Activated T-cell treated with anti-CD3 and anti-CD28 coated beads for 4 hours (primary cell): ENCODE measurements around the gene P4HTM.

Experiments
- DNase-seq: peaks from one replicate; pipeline ENCODE4 v3.0.0-alpha.2; 2020

The P4HTM gene, protein sequence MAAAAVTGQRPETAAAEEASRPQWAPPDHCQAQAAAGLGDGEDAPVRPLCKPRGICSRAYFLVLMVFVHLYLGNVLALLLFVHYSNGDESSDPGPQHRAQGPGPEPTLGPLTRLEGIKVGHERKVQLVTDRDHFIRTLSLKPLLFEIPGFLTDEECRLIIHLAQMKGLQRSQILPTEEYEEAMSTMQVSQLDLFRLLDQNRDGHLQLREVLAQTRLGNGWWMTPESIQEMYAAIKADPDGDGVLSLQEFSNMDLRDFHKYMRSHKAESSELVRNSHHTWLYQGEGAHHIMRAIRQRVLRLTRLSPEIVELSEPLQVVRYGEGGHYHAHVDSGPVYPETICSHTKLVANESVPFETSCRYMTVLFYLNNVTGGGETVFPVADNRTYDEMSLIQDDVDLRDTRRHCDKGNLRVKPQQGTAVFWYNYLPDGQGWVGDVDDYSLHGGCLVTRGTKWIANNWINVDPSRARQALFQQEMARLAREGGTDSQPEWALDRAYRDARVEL

DNA sequence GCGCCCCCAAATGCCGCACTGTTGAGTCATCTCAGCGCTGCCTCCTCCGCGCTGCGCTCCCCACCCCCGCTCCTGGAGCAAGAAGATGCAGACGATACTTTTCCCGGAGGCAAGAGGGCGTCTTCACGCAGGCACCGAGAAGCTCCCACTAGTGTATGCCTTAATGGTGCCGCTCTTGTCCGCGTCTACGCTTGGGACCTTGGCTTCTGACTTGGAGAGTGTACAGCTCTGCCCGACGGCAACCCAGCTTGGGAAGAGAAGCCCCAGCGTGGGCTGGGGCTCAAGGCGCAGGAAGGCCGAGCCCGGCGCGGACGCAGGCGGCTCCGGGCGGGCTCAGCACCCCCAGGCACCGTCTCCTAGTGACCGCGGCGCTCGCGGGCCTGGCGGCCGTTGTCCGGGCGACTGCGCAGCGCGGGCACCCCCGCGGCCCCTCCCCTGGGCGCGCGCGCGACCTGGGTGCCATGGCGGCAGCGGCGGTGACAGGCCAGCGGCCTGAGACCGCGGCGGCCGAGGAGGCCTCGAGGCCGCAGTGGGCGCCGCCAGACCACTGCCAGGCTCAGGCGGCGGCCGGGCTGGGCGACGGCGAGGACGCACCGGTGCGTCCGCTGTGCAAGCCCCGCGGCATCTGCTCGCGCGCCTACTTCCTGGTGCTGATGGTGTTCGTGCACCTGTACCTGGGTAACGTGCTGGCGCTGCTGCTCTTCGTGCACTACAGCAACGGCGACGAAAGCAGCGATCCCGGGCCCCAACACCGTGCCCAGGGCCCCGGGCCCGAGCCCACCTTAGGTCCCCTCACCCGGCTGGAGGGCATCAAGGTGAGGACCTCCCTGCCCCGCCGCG, at the start of gene P4HTM:
TSS of gene P4HTM (plus strand) at position 446 of the 840 bp plus-strand sequence. CDS start at position 462, 16 bp downstream.
- peak; percentile 82 for DNase-seq

DNA sequence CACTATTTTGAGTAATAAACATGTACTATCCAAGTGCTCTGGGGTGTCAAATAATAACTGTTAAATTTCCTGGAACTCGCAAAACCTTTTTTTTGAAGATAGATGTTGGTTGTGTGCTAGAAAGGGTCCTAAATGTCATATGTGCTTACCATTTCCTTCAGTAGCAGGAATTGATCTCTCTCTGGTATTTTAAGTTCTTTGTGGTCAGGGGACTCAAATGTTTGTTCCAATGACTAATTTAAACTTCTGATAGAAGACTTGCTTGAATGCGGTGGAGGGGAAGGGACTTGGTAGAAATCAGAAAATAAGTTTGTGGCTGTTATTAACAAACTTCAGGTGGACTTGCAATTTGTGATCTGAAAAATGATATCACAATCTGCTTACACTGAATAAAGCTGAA, 44.6 kb upstream of the P4HTM start:
- DNase-seq = no peak

DNA sequence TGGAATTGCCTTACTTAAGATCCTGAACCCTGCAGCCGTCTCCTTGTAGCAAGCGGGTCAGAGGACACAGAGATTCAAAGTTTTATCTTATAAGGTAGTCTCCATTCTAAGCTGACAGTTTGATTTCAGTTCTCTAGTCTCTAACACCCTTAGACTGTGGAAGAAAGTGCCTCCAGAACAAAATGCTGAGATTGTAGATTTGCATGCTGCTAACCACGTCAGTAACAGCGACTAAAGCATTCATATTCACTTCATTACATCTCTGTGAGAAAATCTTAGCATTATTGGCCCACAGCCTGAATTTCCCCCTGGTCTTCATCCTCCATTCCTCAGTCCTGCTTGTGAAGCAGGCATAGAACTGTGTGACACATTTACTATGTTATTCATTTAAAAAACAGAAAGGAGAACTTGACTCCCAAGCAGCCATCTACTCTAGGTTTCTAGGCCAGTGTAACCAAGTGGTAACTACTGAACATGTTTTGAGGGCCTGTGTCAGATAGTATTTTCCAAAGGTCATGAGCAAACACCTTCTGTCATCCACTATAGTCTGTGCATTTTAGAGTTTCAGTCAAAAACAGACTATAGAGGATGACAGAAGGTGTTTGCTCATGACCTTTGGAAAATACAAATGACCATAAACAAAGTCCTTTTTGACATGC, 44.0 kb upstream of the P4HTM start:
- DNase-seq = no peak

DNA sequence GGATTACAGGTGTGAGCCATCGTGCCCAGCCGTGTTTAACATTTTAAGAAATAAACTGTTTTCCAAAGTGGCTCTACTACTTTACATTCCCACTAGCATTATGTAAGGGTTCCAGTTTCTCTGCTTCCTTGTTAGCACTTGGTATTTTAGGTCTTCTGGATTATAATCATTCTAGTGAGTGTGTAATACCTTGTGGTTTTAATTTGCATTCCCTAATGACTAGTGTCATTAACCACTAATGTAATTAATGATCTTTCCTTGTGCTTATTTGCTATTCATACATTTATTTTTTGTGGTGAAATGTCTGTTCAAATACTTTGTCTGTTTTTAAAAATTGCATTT, 40.7 kb upstream of the P4HTM start:
- no peak for DNase-seq

DNA sequence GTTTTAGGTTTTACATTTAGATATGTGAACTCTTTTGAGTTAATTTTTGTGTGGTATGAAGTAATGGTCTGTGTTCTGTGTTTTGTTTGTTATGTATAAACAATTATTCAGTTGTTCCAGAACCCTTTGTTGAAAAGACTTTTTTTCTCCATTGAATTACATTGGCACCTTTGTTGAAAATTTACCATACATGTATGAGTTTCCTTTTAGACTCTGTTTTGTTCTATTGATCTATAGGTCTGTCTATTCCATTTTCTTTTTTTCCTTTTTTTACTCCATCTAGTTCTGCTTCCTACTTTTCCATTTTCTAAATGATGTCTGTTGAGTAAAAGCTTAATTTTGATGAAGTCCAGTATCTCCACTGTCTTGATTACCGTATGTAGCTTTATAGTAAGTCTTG, 40.0 kb upstream of the P4HTM start:
- no peak for DNase-seq

DNA sequence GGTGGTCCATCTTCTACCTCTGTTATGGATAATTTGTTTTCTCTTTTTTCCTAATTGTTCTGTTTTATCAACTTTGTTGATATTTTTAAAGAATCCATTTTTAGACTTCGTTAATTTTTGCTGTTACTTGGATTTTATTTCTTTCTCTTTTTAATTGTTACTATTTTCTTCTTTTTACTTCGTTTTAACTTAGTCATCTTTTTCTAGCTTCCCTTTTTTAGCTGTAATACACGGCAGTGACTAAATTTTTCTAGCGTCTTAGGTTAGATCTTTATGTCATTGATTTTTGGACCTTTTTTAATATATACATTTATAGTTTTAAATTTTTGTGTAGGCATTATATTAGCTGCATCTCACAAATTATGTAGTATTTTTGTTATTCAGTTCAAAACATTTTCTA, 38.3 kb upstream of the P4HTM start:
- no peak for DNase-seq

DNA sequence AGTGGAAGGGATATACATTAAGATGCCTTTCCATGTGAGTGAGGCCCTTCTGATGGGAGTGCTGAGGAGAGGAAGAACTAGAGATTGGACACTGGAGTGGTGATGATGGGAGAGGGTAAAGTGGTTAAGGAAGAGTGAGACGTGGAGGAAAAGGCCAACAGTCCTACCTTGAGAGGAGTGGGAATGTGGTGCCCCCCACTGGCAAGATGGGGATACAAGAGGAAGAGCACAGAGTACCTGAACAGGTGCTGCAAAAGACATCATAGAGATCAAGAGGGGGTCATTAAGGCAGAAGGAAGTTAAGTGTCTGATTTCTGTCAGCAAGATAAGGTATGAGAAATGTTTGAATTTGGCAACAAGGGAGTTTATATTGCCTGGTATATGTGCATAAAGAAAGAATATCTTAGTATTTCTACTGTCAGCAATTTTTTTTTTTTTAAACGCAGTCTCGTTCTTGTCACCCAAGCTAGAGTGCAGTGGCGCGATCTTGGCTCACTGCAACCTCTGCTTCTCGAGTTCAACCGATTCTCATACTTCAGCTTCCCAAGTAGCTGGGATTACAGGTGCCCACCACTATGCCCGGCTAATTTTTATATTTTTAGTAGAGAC, 37.4 kb upstream of the P4HTM start:
- peak; percentile 39 for DNase-seq

DNA sequence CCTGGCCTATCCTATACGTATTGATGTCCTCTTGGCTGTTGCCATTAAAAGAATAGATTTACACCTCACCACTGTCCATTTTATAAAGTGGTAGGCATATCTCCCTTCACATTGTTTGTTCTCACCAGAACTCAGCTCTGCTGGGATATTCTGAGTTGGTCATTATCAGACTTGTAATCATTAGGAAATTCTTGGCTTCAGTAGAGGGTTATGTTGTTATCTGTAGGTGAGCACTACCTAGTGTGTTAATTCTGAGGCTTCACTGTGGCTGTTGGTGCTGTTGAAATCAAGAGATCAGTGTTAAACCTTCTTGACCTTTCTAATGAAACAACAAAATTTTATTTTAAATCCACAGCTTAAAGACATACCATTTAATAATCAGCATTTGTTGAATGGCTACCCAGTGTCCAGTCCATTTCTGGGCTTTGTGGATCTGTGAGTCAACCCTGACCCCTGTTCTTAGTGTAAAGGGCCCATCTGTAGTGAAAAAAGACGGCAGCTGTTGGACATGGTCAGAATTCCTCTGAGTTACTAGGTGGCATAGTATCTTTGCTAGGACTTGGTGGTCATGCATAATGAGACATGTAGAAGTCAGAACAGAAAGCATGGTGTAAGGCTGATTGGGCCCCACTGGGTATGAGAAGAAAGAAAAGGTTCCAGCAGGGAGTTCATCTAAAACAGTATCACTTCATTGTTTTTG, 32.9 kb upstream of the P4HTM start:
- no peak for DNase-seq

DNA sequence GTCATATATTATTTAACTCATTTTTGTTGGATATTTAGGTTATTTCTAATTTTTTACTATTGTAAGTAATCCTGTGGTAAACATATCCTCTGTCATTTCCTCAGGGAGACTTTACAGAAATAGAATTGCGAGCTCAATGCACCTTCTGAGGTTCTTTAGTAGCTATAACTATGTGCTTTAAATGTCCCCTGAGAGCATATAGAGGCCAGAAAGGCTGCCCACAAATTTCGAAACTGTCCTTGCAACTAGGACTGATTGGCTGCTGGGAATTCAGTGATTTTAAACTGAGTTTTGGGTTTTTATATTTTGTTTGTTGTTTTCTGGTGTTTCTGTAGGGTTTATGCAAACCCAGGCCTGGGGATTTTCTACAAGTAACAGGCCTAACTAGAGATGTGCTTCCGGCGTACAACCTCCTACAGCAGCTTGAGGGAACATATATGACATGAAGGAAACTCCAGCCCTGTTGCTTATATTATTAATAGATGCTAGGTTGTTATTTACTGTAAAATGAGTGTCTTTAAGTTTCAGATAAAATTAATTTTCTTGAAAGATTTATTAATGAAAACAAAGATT, 29.1 kb upstream of the P4HTM start:
- no peak for DNase-seq

DNA sequence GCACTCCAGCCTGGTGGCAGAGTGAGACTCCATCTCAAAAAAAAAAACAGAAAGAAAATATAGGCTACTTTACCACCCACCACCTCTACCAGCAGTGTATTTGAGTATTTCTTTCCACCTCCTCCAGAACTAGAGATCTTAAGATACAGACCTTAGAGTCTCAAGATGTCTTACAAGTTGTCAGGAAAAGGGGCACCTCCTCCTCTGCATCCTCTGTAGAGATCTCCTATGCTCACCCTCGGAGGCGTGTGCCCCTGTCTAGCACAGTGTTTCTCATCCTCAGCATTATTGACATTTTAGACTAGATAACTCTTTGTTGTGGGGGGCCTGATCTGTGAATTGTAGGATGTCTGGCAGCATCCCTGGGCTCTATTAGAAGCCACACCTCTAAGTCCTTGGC, 27.7 kb upstream of the P4HTM start:
- no peak for DNase-seq

DNA sequence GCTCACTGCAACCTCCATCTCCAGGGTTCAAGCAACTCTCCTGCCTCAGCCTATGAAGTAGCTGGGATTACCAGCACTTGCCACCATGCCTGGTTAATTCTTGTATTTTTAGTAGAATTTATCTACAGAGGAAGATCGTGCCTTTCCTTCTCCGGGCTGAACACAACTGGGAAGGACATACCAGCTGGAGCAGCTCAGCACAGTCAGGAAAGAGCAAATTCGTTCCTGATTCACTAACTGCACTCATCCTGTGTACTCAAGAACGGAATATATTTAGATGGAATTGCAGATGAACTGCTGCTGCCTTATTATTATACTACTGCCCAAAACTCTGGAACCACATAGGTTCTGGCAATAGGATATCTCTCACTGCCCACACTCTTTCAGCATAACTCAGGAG, 27.1 kb upstream of the P4HTM start:
- DNase-seq = no peak

DNA sequence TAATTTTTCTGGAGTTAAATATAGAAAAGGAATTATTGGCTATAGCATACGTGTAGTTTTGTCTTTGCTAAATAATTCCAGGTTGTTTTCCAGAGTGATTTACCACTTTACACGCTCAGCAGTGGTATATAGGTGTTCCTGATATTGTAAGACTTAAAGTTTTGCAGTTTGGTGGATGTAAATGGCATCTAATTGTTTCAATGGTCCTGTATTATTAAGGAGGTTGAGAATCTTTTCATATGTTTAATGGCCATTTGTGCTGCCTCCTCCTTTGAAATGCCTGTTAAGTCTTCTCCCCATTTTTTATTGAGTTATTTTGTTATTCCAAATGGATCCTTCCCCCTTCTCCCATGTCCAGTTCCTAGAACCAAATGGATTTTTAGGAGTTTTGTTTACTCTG, 26.4 kb upstream of the P4HTM start:
- DNase-seq = no peak

DNA sequence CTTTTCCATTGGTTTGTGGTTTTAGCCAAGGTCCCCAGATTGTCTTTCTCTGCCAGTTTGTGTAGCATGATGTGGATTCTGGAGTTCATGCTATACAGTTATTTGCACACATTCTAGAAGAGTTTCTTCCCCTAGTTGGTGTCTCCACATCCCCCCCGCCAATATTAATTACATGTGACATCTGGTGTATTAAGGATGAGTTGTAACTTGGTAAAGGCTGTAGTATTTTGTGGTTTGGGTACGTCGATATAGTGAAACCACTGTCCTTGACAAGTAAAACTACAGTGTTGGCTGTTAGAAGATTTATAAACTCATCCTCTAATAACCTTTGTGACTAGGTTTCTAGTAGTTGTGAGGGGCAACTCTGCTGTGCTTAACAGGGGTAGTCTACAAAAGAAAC, 23.7 kb upstream of the P4HTM start:
- no peak for DNase-seq

DNA sequence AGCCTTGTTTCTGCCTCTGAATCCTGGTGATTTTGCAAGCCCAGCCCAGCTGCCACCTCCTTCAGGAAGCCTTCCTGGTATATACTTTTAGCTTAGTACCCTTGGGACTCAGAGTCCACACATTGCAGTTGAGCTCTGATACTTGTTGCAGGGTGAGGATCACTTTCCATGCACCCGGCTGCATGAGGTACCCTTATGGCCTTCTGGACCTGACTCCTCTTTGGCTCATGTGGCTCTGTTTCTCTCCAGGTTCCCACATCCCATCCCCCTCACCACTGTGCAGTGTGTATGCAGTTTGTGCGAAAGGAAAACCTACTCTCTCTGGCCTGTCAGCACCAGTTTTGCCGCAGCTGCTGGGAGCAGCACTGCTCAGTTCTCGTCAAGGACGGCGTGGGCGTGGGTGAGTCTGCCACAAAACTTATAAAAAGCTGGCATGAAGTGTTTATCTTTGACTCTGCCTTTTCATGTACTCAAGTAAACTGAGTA, 23.1 kb upstream of the P4HTM start:
- DNase-seq = no peak

DNA sequence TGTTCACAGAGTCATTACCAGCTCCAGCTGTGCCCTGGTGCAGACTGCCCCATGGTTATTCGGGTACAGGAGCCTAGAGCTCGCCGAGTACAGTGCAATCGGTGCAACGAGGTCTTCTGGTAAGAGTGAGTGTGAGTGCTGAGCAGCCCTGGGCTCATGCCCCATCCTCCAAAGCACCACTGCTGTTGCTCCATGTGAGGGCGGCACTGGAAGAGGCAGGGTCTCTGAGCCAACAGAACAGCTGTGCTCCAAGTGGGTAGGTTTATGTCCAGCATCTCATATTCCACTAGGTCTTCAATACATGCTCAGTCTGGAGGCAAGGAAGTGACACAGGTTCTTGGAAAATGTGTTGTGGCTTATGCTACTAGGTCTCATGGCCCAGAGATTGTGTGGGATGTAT, 19.5 kb upstream of the P4HTM start:
- no peak for DNase-seq

DNA sequence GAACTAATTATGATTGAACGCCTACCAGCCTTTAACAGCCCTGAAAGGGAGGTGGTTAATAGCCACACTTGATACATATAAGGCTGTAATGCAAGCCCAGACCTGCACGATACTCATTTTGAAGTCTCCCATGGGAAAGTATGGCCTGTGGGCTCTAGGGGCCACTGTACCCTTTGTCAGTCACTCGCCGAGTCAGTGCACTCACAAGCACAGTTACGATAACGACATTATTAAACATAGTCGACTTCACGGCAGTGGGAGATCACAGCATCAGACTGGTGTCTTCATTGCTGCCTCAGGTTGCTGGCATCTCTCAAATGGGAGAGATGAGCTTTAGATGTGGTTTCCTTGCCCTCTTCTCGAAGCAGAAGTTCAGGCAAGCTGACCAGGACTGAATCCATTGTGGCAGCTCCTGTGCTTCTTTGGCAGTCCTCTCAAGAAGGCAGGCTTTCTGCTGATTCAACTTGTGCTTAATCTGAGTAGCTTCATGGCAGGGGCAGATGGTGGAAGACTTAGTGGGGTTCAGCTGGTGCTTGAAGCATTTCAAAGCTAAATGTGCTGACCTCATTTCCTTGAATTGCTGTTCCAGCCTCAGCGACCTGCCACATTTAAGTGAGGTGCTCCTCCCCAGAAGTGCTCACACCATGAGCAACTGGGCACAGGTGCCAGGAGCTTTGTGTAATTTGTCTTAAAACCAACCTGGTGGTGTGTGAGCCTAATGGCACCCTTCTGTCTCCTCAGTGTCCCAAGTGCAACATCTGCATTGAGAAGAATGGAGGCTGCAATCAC, 15.8 kb upstream of the P4HTM start:
- DNase-seq = no peak

DNA sequence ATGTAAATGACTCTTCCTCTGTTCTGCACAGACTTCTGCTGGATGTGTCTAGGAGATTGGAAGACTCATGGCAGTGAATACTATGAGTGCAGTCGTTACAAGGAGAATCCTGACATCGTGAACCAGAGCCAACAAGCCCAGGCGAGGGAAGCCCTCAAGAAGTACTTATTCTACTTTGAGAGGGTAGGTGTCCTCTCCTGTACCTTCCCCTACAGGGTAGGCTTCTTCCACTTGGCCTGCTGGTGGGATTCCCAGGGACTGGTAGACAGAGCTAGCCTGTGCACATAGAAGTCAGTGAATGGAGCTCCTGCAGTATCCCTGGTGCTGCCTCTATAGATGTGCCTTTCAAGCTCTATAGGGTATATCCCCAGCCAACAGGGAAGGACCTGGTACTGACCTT, 10.6 kb upstream of the P4HTM start:
- no peak for DNase-seq

DNA sequence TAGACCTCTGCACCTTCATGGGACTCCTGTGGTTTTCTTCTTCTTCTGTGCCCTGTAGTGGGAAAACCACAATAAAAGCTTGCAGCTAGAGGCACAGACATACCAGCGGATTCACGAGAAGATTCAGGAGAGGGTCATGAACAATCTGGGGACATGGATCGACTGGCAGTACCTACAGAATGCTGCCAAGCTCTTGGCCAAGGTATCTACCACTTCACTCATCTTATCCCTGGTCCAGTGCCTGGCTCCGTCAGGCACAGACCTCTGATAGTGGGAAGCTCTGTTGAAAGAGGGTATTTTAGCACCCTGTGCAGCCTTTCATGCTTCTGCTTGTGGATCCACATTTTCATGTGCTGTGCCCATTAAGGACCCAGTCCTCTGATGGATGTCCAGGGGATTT, 9.7 kb upstream of the P4HTM start:
- no peak for DNase-seq

DNA sequence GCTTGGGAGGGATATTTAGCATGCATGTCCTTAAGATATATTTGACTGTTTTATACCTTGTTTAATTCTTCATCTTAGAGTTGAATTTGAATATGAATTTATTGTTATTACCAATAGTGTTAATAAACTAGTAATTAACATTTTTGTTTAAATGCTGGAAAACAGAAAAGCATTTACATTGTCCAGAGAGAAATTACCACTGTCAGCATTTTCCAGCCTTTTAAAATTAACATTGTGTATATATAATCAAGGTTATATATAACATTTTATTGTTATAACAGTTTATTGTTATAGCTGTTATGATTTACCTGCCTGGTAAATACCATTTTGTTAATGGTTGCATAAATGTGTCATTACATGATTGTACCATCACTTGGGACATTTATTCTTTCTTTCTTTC, 8.0 kb upstream of the P4HTM start:
- DNase-seq = no peak

DNA sequence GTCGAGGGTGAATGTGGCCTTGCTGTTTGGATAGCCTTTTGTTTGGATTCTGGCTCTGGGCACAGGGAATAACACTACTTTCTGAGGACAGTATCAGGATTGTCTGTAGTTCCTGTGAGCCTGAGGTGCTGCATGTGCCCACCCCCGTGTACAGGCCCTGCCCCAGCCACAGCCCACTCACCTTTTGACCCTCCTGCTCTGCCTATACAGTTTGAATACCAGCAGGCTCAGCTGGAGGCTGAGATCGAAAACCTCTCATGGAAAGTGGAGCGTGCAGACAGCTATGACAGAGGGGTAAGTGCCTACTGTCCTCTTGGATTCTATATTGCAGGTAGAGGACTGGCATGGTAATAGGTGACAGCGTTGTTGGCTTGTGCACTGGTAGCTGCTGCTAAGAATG, 7.4 kb upstream of the P4HTM start:
- no peak for DNase-seq

DNA sequence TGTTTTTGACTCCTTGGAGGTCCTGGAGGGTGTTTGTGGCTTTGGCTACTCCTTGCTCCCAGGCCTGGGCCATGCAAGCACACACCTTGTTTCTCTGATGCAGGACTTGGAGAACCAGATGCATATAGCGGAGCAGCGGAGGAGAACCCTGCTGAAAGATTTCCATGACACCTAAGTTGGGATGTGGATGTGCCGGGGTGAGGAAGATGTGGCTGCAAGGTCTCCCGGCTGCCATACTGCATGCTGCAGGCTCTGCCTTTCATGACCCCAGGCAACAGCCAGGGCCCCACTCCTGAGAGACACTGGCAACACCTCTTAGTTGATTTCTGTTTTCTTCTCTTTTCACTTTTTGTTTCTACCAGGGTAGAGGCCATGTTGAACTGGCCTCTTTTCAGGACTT, 6.9 kb upstream of the P4HTM start:
- no peak for DNase-seq
